Small intestine (tissue), 7 donors: ENCODE measurements around the gene GBA3. TPM values are rescaled to one million over a fixed set of nuclear protein-coding genes. Genes with fewer than 3 reads are reported as not detected.

Source experiments
- DNase-seq, 2 donors: peaks; one replicate each; pipeline versions ENCODE4 v3.0.0 to v3.0.0-alpha.2; 2013
- FAIRE-seq: peaks from 2 replicates; lab custom pipeline; 2012; peaks lifted over from hg19 to GRCh38; lab: Jason Lieb, UNC
- H3K27ac ChIP-seq, 3 donors: one replicate each; pipeline ENCODE4 v1.5.1; 2013; ENCODE audit warnings: low read length in 2 of 3, mild to moderate bottlenecking in 2 of 3, control low read depth in 1 of 3, inconsistent platforms in 1 of 3, low read depth in 1 of 3, moderate library complexity in 1 of 3
- H3K27me3 ChIP-seq, 3 donors: one replicate each; pipeline ENCODE4 v1.6.1; 2013; ENCODE audit warnings: low read length in 3 of 3, inconsistent platforms in 1 of 3; ENCODE audit not compliant: control insufficient read depth in 3 of 3, insufficient read depth in 3 of 3
- H3K36me3 ChIP-seq, 3 donors: one replicate each; pipeline ENCODE4 v1.6.1; 2013; ENCODE audit warnings: low read length in 3 of 3, inconsistent platforms in 1 of 3, low read depth in 1 of 3, mild to moderate bottlenecking in 1 of 3, moderate library complexity in 1 of 3; ENCODE audit not compliant: control insufficient read depth in 3 of 3, insufficient read depth in 2 of 3
- H3K4me1 ChIP-seq, 3 donors: one replicate each; pipeline ENCODE4 v1.6.1; 2013; ENCODE audit warnings: low read length in 2 of 3, inconsistent platforms in 1 of 3, low read depth in 1 of 3, mild to moderate bottlenecking in 1 of 3, moderate library complexity in 1 of 3; ENCODE audit not compliant: control insufficient read depth in 3 of 3, insufficient read depth in 2 of 3
- H3K4me3 ChIP-seq, 3 donors: one replicate each; pipeline ENCODE4 v1.5.1; 2013; ENCODE audit warnings: low read length in 3 of 3, control low read depth in 1 of 3, inconsistent platforms in 1 of 3, low read depth in 1 of 3, mild to moderate bottlenecking in 1 of 3, moderate library complexity in 1 of 3
- H3K9me3 ChIP-seq, 2 donors: one replicate each; pipeline ENCODE4 v1.6.1; 2013; ENCODE audit warnings: low read depth in 1 of 2, low read length in 1 of 2; ENCODE audit not compliant: control insufficient read depth in 2 of 2, insufficient read depth in 1 of 2
- WGBS, 3 donors: extraction: QIAGEN DNeasy Blood & Tissue Kit; methylation state at CpG; one replicate each; pipeline ENCODE4 v1.1.7; 2013; 5-methylcytosine and 5-hydroxymethylcytosine counted together
- polyA plus RNA-seq, 4 donors: library from polyadenylated mRNA; stranded (reverse) in 3 of 4; unstranded in 1 of 4; fragments of 200-250 nt in 3 of 4; fragments of 120-200 nt in 1 of 4; gene quantifications; one replicate each; pipeline versions ENCODE4 v1.2.1 to v1.2.3, GENCODE V29; 2013
- donor health status: healthy with polysubstance abuse.
- donor health status: control.
- donor health status: control.
- donor health status: Bipolar disorder and iron deficiency.
- donor health status: healthy.

GBA3 gene
- polyA plus RNA-seq, 4 donors, result 91.9 to 589 (median 179) TPM

- H3K27ac ChIP-seq, result peak overlapping the region in 1 of 3 donors; percentile 26
- WGBS, 3 donors, result 44 to 50% (median 48%) methylated on average over 3 of the region's 3 CpGs
- no peaks in the 10 kb centered on the region for H3K9me3 ChIP-seq
- no peaks in the 10 kb centered on the region for H3K36me3 ChIP-seq
- H3K4me3 ChIP-seq, result no peak overlapping the region
- FAIRE-seq (peak; percentile 61), DNase-seq (peak; percentile 49 to 56)
- H3K4me1 ChIP-seq, result peaks cover 2 to 15% (median 6%) of the 10 kb centered on the region in 3 donors
- H3K27me3 ChIP-seq, result no peaks in the 10 kb centered on the region
Observed at GRCh38 chr4:22678940-22679854, 13.5 kb upstream of the GBA3 start.

DNA sequence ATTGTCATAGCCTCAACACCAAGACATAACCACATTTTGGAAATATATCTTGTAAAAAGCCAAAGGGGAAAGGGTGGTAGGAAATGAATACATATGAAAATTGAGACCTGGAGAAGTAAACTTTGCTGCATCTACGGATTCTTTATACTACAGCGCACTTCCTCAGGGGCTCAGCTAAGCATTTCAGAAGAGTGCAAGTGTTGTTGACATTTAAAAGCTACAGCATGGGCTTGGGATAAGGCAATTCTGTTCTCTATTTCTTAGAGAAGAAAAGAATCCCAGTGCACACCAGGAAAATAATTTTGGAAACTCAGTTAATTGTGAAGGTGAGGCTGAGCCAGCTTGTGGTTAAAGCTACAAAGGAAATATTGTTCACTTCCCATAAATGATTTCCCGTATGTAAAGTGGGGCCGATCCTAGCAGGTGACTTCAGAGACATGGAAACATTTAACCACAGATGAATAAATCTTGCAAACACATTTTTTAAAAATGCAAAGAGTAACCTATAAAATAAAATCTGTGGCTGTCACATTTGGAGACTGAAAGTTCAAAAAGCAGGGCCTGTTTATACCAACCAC lies 12.6 kb upstream of the GBA3 start:
- Histone ChIP-seq H3K36me3 (no peaks in the 10 kb centered on the region), H3K27me3 (no peaks in the 10 kb centered on the region), H3K4me3 (no peak overlapping the region), H3K4me1 (peaks cover 2 to 15% (median 6%) of the 10 kb centered on the region in 3 donors), H3K27ac (no peak overlapping the region), H3K9me3 (no peaks in the 10 kb centered on the region)
- DNase-seq (no peak), FAIRE-seq (no peak)
- WGBS, 3 donors, result 59 to 78% (median 72%) methylated on average over 4 of the region's 4 CpGs

GRCh38 chr4:22683726-22684125 lies 9.0 kb upstream of the GBA3 start:
- no peak for FAIRE-seq
- peak in 1 of 2 donors; percentile 61 for DNase-seq
- H3K27me3 ChIP-seq, result no peaks in the 10 kb centered on the region

GRCh38 chr4:22686141-22686540 lies 6.6 kb upstream of the GBA3 start:
- DNase-seq (no peak), FAIRE-seq (no peak)
- no peaks in the 10 kb centered on the region for H3K27me3 ChIP-seq
- H3K4me1 ChIP-seq, result peaks cover 0 to 11% (median 0%) of the 10 kb centered on the region in 3 donors
- WGBS, 3 donors, result 48 to 61% (median 55%) methylated on average over 5 of the region's 5 CpGs
- no peaks in the 10 kb centered on the region for H3K36me3 ChIP-seq
- H3K4me3 ChIP-seq, result no peak overlapping the region
- no peaks in the 10 kb centered on the region for H3K9me3 ChIP-seq
- H3K27ac ChIP-seq, result no peak overlapping the region

More at GRCh38 chr4:22683726-22684125, 9.0 kb upstream of the GBA3 start:
- Histone ChIP-seq H3K4me3 (no peak overlapping the region), H3K4me1 (peaks cover 2 to 12% (median 6%) of the 10 kb centered on the region in 3 donors), H3K9me3 (no peaks in the 10 kb centered on the region), H3K27ac (no peak overlapping the region), H3K36me3 (no peaks in the 10 kb centered on the region)

- FAIRE-seq, result no peak
- WGBS, 3 donors, result 85% methylated on average over 3 of the region's 3 CpGs
- no peaks in the 10 kb centered on the region for H3K27me3 ChIP-seq
Observed at GRCh38 chr4:22688236-22688635, 4.5 kb upstream of the GBA3 start.

GRCh38 chr4:22689428-22689827 lies 3.3 kb upstream of the GBA3 start:
- Histone ChIP-seq H3K27ac (no peak overlapping the region), H3K9me3 (no peaks in the 10 kb centered on the region), H3K36me3 (no peaks in the 10 kb centered on the region), H3K4me3 (no peak overlapping the region), H3K27me3 (no peaks in the 10 kb centered on the region), H3K4me1 (peaks cover 0 to 12% (median 0%) of the 10 kb centered on the region in 3 donors)
- WGBS, 3 donors, result 77 to 84% (median 80%) methylated on average over 3 of the region's 3 CpGs
- no peak for FAIRE-seq
- no peak for DNase-seq

More at GRCh38 chr4:22688236-22688635, 4.5 kb upstream of the GBA3 start:
- Histone ChIP-seq H3K27ac (no peak overlapping the region), H3K4me1 (peaks cover 0 to 14% (median 0%) of the 10 kb centered on the region in 3 donors), H3K4me3 (no peak overlapping the region), H3K9me3 (no peaks in the 10 kb centered on the region), H3K36me3 (no peaks in the 10 kb centered on the region)
- no peak for DNase-seq

DNA sequence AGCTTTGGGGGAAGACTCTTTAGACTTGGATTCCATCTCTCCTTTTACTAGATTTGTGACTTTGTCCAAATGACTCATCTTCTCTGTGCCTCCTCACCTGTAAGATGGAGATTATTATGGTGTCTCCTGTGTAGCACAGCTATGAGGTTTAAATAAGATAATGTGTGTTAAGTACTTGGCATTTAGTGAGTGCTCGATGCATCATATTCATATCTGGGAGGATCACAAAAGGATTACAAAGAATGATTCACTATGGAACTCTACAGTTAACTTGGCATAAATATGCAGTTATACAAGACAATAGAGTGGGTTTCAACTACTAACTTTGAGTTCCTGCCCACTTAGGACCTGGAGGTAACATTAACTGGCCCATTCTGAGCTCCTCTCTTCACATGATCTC lies 2.3 kb downstream of the GBA3 start:
- no peaks in the 10 kb centered on the region for H3K9me3 ChIP-seq
- 29 to 80% (median 41%) methylated on average over 1 of the region's 1 CpG for WGBS, 3 donors
- DNase-seq (peak in 1 of 2 donors; percentile 4), FAIRE-seq (no peak)
- H3K27me3 ChIP-seq, result no peaks in the 10 kb centered on the region
- peaks cover 0 to 24% (median 0%) of the 10 kb centered on the region in 3 donors for H3K4me1 ChIP-seq
- peaks cover 0 to 3% (median 0%) of the 10 kb centered on the region in 3 donors for H3K36me3 ChIP-seq
- peak overlapping the region in 1 of 3 donors; percentile 80 for H3K27ac ChIP-seq
- H3K4me3 ChIP-seq, result peak overlapping the region in 1 of 3 donors; percentile 60

GRCh38 chr4:22695917-22696316 lies 3.2 kb downstream of the GBA3 start:
- H3K4me3 ChIP-seq, result peak overlapping the region in 2 of 3 donors; percentile 23 to 60
- H3K4me1 ChIP-seq, result peaks cover 0 to 23% (median 0%) of the 10 kb centered on the region in 3 donors
- WGBS, 3 donors, result 8 to 40% (median 26%) methylated on average over 3 of the region's 3 CpGs
- no peaks in the 10 kb centered on the region for H3K9me3 ChIP-seq
- H3K36me3 ChIP-seq, result peaks cover 0 to 3% (median 0%) of the 10 kb centered on the region in 3 donors
- H3K27ac ChIP-seq, result peak overlapping the region in 1 of 3 donors; percentile 80
- FAIRE-seq, result no peak
- peak; percentile 67 to 87 for DNase-seq
- no peaks in the 10 kb centered on the region for H3K27me3 ChIP-seq
